Liver (tissue), 3 donors: ENCODE data around the gene KRTDAP.
"Not testable (repeated sequence)": the region's sequence is repeated elsewhere in the genome, so short reads cannot be mapped to it uniquely, and the experiment has no call there.

ENCODE experiments used
- CTCF ChIP-seq: fragments of 150-350 bp; IDR thresholded peaks from 2 replicates; pipeline ENCODE4 v1.5.1; 2017; ENCODE audit warnings: improper control_type of control experiment, low read depth, low read length; ENCODE audit not compliant: missing input control
- FOXA1 ChIP-seq: IDR thresholded peaks from 2 replicates; pipeline ENCODE4 v1.6.1; 2016; ENCODE audit warnings: antibody characterized with exemption
- GABPA ChIP-seq, 2 donors: IDR thresholded peaks in 1 of 2; conservative IDR thresholded peaks in 1 of 2; 2 replicates each; pipeline ENCODE4 v1.6.1; 2016; ENCODE audit warnings: antibody characterized with exemption in 2 of 2, mild to moderate bottlenecking in 1 of 2, moderate library complexity in 1 of 2
- HNF4A ChIP-seq, 2 donors: conservative IDR thresholded peaks; 2 replicates each; pipeline ENCODE4 v1.6.1; 2016; ENCODE audit warnings: antibody characterized with exemption in 2 of 2, mild to moderate bottlenecking in 2 of 2
- JUND ChIP-seq, 2 donors: IDR thresholded peaks; 2 replicates each; pipeline ENCODE4 v1.6.1; 2016; ENCODE audit warnings: antibody characterized with exemption in 2 of 2
- MAX ChIP-seq: IDR thresholded peaks from 2 replicates; pipeline ENCODE4 v1.6.1; 2016; ENCODE audit warnings: antibody characterized with exemption
- RAD21 ChIP-seq, 2 donors: IDR thresholded peaks; 2 replicates each; pipeline ENCODE4 v1.6.1; 2016; ENCODE audit warnings: antibody characterized with exemption in 2 of 2, mild to moderate bottlenecking in 2 of 2
- TAF1 ChIP-seq: conservative IDR thresholded peaks from 2 replicates; pipeline ENCODE4 v1.6.1; 2016; ENCODE audit warnings: antibody characterized with exemption, mild to moderate bottlenecking
- YY1 ChIP-seq: IDR thresholded peaks from 2 replicates; pipeline ENCODE4 v1.6.1; 2016; ENCODE audit warnings: antibody characterized with exemption, mild to moderate bottlenecking
- TF ChIP-seq, protein P1 (sequence below): IDR thresholded peaks from 2 replicates; pipeline ENCODE4 v1.6.1; 2016; ENCODE audit warnings: antibody characterized with exemption, mild to moderate bottlenecking
- donor health status: healthy.
- donor health status: healthy.

GRCh38 chr19:35474594-35474993 lies 15.7 kb downstream of the KRTDAP start:
- not testable (repeated sequence) for TF ChIP-seq YY1; CTCF; TAF1; RAD21 (IDR thresholded peaks at IDR 0.05); JUND (IDR thresholded peaks at IDR 0.05); MAX; FOXA1; GABPA (IDR thresholded peaks at IDR 0.05 in 1 of 2, conservative IDR thresholded peaks at IDR 0.05 in 1 of 2); HNF4A (conservative IDR thresholded peaks at IDR 0.05)
- TF ChIP-seq, protein P1, sequence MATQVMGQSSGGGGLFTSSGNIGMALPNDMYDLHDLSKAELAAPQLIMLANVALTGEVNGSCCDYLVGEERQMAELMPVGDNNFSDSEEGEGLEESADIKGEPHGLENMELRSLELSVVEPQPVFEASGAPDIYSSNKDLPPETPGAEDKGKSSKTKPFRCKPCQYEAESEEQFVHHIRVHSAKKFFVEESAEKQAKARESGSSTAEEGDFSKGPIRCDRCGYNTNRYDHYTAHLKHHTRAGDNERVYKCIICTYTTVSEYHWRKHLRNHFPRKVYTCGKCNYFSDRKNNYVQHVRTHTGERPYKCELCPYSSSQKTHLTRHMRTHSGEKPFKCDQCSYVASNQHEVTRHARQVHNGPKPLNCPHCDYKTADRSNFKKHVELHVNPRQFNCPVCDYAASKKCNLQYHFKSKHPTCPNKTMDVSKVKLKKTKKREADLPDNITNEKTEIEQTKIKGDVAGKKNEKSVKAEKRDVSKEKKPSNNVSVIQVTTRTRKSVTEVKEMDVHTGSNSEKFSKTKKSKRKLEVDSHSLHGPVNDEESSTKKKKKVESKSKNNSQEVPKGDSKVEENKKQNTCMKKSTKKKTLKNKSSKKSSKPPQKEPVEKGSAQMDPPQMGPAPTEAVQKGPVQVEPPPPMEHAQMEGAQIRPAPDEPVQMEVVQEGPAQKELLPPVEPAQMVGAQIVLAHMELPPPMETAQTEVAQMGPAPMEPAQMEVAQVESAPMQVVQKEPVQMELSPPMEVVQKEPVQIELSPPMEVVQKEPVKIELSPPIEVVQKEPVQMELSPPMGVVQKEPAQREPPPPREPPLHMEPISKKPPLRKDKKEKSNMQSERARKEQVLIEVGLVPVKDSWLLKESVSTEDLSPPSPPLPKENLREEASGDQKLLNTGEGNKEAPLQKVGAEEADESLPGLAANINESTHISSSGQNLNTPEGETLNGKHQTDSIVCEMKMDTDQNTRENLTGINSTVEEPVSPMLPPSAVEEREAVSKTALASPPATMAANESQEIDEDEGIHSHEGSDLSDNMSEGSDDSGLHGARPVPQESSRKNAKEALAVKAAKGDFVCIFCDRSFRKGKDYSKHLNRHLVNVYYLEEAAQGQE = not testable (repeated sequence)
